Nephron (organoid): ENCODE measurements around the gene VWA7.
A peak's percentile ranks its signal among the peaks of the same experiment; 100 is the strongest.
"Not testable (repeated sequence)": the region's sequence is repeated elsewhere in the genome, so short reads cannot be mapped to it uniquely, and the experiment has no call there.

Experiments used
- H3K27ac Mint-ChIP-seq, 3 experiments: 2 replicates each; pipeline ENCODE4 v1.8.0; 2020; ENCODE audit warnings: mixed read lengths in 3 of 3, mild to moderate bottlenecking in 2 of 3, moderate library complexity in 1 of 3
- H3K27me3 Mint-ChIP-seq: 2 replicates; pipeline ENCODE4 v1.8.0; 2021; ENCODE audit warnings: low read depth, mild to moderate bottlenecking, moderate library complexity, mixed read lengths
- H3K36me3 Mint-ChIP-seq: 2 replicates; pipeline ENCODE4 v1.8.0; 2020; ENCODE audit warnings: low read depth, mixed read lengths
- H3K4me1 Mint-ChIP-seq: 2 replicates; pipeline ENCODE4 v1.8.0; 2020; ENCODE audit warnings: mixed read lengths
- H3K4me3 Mint-ChIP-seq, 3 experiments: 2 replicates each; pipeline ENCODE4 v1.8.0; 2020; ENCODE audit warnings: mild to moderate bottlenecking in 3 of 3, mixed read lengths in 3 of 3, moderate library complexity in 2 of 3
- H3K9me3 Mint-ChIP-seq: 2 replicates; pipeline ENCODE4 v1.8.0; 2020; ENCODE audit warnings: mixed read lengths
- TF ChIP-seq, protein P1 (sequence below), 3 experiments: fragments of 200-600 bp; sonication (generic); IDR thresholded peaks; one replicate each; pipeline ENCODE4 v1.5.0; 2021; ENCODE audit warnings: antibody characterized with exemption in 3 of 3; ENCODE audit not compliant: unreplicated experiment in 3 of 3

The VWA7 gene

DNA sequence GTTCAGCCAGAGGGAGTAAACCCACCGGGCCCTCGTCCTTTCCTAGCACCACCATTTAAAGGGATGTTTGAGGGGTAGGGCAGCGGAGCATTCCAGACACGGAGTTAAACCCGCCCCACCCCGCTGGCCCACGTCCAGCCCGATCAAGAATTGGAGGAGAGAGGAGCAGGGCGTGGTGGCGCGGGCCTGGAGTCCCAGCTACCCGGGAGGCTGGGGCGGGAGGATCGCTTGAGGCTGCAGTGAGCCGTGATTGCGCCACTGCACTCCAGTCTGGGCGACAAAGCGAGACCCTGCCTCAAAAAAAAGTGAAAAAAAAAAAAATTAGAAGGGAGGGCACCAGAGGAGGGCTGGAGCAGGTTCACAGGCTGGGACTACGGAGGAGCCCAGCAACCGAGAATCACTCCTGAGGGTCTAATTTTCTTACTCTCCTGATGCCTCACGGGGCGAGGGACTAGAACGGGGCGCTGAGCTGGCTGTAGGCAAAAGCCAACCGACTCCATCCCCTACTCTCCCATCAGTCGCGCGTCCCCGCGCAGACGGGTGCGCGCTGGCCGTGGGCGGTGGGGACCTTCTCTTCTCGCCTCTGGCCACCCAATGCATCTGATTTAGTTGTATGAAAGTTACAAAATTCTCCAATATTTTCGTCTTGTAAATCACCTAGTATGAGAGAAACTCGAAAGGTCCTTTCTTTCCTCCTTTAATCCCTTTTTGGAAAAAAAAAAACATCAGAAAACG, 44.3 kb upstream of the VWA7 start:
- peaks cover 6% of the 10 kb centered on the region for H3K36me3 Mint-ChIP-seq
- H3K9me3 Mint-ChIP-seq, result peaks cover 10% of the 10 kb centered on the region
- peak overlapping the region; percentile 87 to 89 (median 89) for H3K4me3 Mint-ChIP-seq
- TF ChIP-seq, protein P1, sequence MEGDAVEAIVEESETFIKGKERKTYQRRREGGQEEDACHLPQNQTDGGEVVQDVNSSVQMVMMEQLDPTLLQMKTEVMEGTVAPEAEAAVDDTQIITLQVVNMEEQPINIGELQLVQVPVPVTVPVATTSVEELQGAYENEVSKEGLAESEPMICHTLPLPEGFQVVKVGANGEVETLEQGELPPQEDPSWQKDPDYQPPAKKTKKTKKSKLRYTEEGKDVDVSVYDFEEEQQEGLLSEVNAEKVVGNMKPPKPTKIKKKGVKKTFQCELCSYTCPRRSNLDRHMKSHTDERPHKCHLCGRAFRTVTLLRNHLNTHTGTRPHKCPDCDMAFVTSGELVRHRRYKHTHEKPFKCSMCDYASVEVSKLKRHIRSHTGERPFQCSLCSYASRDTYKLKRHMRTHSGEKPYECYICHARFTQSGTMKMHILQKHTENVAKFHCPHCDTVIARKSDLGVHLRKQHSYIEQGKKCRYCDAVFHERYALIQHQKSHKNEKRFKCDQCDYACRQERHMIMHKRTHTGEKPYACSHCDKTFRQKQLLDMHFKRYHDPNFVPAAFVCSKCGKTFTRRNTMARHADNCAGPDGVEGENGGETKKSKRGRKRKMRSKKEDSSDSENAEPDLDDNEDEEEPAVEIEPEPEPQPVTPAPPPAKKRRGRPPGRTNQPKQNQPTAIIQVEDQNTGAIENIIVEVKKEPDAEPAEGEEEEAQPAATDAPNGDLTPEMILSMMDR (IDR thresholded peaks at IDR 0.05; ENCODE audit: unreplicated experiment in 3 of 3), result no peak
- H3K27me3 Mint-ChIP-seq, result no peaks in the 10 kb centered on the region
- peak overlapping the region; percentile 95 to 99 (median 99) for H3K27ac Mint-ChIP-seq
- peaks cover 54% of the 10 kb centered on the region for H3K4me1 Mint-ChIP-seq

DNA sequence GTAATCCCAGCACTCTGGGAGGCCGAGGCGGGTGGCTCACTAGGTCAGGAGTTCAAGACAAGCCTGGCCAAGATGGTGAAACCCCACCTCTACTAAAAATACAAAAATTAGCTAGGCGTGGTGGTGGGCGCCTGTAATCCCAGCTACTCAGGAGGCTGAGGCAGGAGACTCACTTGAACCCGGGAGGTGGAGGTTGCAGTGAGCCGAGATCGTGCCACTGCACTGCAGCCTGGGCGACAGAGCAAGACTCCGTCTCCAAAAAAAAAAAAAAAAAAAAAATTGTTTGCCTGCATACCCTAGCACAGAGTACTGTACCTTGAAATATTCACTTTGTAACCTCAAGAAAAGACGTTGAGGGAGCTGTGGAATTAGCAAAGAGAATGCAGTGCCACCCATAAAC, 43.3 kb upstream of the VWA7 start:
- H3K36me3 Mint-ChIP-seq, H3K27me3 Mint-ChIP-seq: not testable (repeated sequence)
- Mint-ChIP-seq H3K27ac (peak overlapping the region; percentile 95 to 99 (median 97)), H3K4me1 (peaks cover 50% of the 10 kb centered on the region), H3K9me3 (peaks cover 12% of the 10 kb centered on the region), H3K4me3 (peak overlapping the region; percentile 87 to 89 (median 89))

DNA sequence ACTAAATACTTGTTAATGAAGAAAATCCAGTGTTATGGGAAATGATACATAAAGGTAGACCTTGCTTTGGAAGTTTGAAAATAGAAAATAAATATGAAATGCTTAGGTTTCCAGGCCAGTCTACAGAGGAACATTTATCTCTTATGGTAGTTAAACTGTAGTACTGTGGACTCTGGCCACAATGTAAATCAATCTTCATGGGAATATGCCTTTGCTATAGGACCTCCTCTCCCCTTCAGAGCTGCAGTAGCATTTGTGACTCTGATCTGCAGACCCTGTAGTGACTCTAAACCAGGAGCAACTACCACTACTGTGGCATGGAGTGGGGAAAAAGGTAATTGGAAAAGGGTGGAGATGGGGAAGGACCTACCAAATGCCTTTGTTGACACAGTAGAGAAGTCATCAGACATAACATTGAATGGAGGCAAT, 42.8 kb upstream of the VWA7 start:
- TF ChIP-seq, protein P1 (IDR thresholded peaks at IDR 0.05; ENCODE audit: unreplicated experiment in 3 of 3), result no peak
- no peaks in the 10 kb centered on the region for H3K27me3 Mint-ChIP-seq
- H3K4me1 Mint-ChIP-seq, result peaks cover 49% of the 10 kb centered on the region
- H3K36me3 Mint-ChIP-seq, result peaks cover 11% of the 10 kb centered on the region
- peak overlapping the region; percentile 66 to 82 (median 80) for H3K27ac Mint-ChIP-seq
- peaks cover 14% of the 10 kb centered on the region for H3K9me3 Mint-ChIP-seq
- H3K4me3 Mint-ChIP-seq, result peak overlapping the region; percentile 65 to 78 (median 75)

- peaks cover 48% of the 10 kb centered on the region for H3K4me1 Mint-ChIP-seq
- H3K36me3 Mint-ChIP-seq, result peaks cover 11% of the 10 kb centered on the region
- not testable (repeated sequence) for H3K27me3 Mint-ChIP-seq
- H3K4me3 Mint-ChIP-seq, result peak overlapping the region; percentile 76 to 86 (median 80)
- peak overlapping the region; percentile 64 to 72 (median 65) for H3K27ac Mint-ChIP-seq
- H3K9me3 Mint-ChIP-seq, result peaks cover 14% of the 10 kb centered on the region
These were observed 40.9 kb upstream of the VWA7 start for GRCh38 chr6:31817929-31818511.

GRCh38 chr6:31817133-31817928, 40.2 kb upstream of the VWA7 start:
- Mint-ChIP-seq H3K4me3 (peak overlapping the region; percentile 76 to 86 (median 80)), H3K9me3 (peaks cover 14% of the 10 kb centered on the region), H3K4me1 (peaks cover 41% of the 10 kb centered on the region), H3K36me3 (peaks cover 11% of the 10 kb centered on the region), H3K27ac (peak overlapping the region; percentile 62 to 72 (median 64))
- H3K27me3 Mint-ChIP-seq, result not testable (repeated sequence)

DNA sequence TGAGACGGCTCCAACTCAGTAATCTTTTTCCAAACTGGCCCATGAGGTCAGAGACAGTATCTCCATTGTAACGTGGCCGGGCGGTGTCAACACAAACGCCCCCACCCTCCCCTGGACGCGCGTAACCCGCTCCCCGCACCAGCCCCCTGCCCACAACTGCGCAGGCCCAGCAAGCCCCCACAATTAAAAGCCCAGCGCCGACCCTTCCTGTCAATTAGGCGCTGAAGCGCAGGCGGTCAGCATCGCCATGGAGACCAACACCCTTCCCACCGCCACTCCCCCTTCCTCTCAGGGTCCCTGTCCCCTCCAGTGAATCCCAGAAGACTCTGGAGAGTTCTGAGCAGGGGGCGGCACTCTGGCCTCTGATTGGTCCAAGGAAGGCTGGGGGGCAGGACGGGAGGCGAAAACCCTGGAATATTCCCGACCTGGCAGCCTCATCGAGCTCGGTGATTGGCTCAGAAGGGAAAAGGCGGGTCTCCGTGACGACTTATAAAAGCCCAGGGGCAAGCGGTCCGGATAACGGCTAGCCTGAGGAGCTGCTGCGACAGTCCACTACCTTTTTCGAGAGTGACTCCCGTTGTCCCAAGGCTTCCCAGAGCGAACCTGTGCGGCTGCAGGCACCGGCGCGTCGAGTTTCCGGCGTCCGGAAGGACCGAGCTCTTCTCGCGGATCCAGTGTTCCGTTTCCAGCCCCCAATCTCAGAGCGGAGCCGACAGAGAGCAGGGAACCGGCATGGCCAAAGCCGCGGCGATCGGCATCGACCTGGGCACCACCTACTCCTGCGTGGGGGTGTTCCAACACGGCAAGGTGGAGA, 38.1 kb upstream of the VWA7 start, which contains the start of the genes HSPA1A and HSPA1L:
Gene HSPA1A (plus strand): TSS at position 519 of the 814 bp plus-strand sequence. CDS start 214 bp downstream, at position 733.
Gene HSPA1L (minus strand): TSS at position 259 of the 814 bp plus-strand sequence. CDS start 3,311 bp downstream, outside the sequence.
- Mint-ChIP-seq H3K27me3 (no peaks in the 10 kb centered on the region), H3K27ac (peak within 1 kb of the TSS; percentile 99), H3K4me3 (peak within 1 kb of the TSS; percentile 89 to 90 (median 89)), H3K9me3 (peaks cover 14% of the 10 kb centered on the region), H3K4me1 (peaks cover 30% of the 10 kb centered on the region), H3K36me3 (peaks cover 11% of the 10 kb centered on the region)
- TF ChIP-seq, protein P1 (IDR thresholded peaks at IDR 0.05; ENCODE audit: unreplicated experiment in 3 of 3), result no peak
